HCEC 1CT (cell line): ENCODE measurements around the gene PNMA8A.

ENCODE experiments used
- DNase-seq: peaks from one replicate; pipeline ENCODE4 v3.0.0-alpha.2; 2017

Gene PNMA8A

GRCh38 chr19:46491975-46492682 lies 20.8 kb upstream of the PNMA8A start:
- no peak for DNase-seq

- no peak for DNase-seq
Observed at GRCh38 chr19:46490774-46491173, 19.4 kb upstream of the PNMA8A start.

- DNase-seq: no peak
Observed at GRCh38 chr19:46489445-46490272, 18.3 kb upstream of the PNMA8A start.

GRCh38 chr19:46488551-46488950 lies 17.2 kb upstream of the PNMA8A start:
- DNase-seq: no peak

- DNase-seq: peak; percentile 65
Observed at GRCh38 chr19:46487802-46488445, 16.6 kb upstream of the PNMA8A start.

GRCh38 chr19:46487178-46487801 lies 15.9 kb upstream of the PNMA8A start:
- DNase-seq: no peak

GRCh38 chr19:46486358-46486757 lies 15.0 kb upstream of the PNMA8A start:
- no peak for DNase-seq

GRCh38 chr19:46484656-46485055 lies 13.3 kb upstream of the PNMA8A start:
- no peak for DNase-seq

- DNase-seq: peak; percentile 40
Observed at GRCh38 chr19:46482631-46483030, 11.3 kb upstream of the PNMA8A start.

- DNase-seq: peak; percentile 13
Observed at GRCh38 chr19:46481947-46482346, 10.6 kb upstream of the PNMA8A start.

- no peak for DNase-seq
Observed at GRCh38 chr19:46481223-46481848, 10.0 kb upstream of the PNMA8A start.

- peak; percentile 77 for DNase-seq
Observed at GRCh38 chr19:46480415-46480814, 9.1 kb upstream of the PNMA8A start.

GRCh38 chr19:46478356-46478986 lies 7.1 kb upstream of the PNMA8A start:
- peak; percentile 48 for DNase-seq

- peak; percentile 20 for DNase-seq
Observed at GRCh38 chr19:46475986-46476385, 4.6 kb upstream of the PNMA8A start.

GRCh38 chr19:46474211-46474610 lies 2.8 kb upstream of the PNMA8A start:
- DNase-seq: no peak

- no peak for DNase-seq
Observed at GRCh38 chr19:46472592-46472991, 1.2 kb upstream of the PNMA8A start.

GRCh38 chr19:46471811-46472543 lies 614 bp upstream of the PNMA8A start:
- DNase-seq: no peak

GRCh38 chr19:46470376-46470775 lies 987 bp downstream of the PNMA8A start:
- no peak for DNase-seq

GRCh38 chr19:46469541-46470185 lies 1.7 kb downstream of the PNMA8A start:
- DNase-seq: no peak

- peak; percentile 92 for DNase-seq
Observed at GRCh38 chr19:46466536-46467196, 4.7 kb downstream of the PNMA8A start.
